GM12874 (cell line): ENCODE data around the gene RINT1.

Source experiments
- CTCF ChIP-seq: IDR thresholded peaks from 2 replicates; pipeline ENCODE4 v1.5.1; 2011; ENCODE audit warnings: low read depth, mild to moderate bottlenecking, control low read depth, low read length, moderate library complexity; ENCODE audit not compliant: insufficient read depth

Gene RINT1

DNA sequence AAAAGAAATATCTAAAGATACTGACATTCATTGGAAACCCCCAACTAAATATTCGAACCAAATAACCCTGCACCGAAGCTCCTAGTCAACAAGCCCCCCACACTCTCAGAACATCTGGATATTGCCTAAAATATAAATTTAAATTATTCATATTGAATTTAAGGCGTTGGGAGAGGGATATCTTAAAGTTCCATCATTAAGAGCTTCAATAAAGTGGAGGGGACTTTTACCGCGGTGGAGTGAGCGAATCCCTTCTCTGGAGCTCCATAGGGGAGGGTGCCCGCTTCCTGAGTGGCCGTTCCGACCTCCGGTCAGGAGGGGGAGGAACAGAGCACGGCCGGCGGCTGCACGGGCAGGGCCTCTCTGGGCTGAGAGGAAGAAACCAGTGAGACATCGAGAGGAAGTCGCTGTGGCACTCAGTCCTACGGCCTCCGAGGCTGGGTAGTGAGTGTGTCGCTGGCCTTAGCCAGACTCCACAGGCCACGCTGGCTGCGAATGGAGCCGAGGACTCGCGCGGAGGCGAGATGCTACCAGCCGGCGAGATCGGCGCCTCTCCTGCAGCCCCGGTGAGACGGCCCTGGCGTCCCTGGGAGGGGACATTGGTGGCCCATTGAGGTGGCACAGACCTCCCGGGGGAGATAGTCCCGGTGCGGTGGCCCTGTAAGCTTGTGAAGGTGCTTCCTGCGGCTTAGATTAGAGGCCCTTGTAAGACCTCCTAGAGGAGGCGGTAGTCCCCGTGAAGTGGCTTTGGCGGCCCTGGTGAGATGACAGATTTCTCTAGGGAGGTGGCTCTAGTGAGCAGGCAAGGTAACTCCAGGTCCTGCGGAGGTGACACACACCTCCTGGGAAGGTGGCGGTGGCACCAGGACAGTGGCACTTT is at the start of gene RINT1:
Gene RINT1 (plus strand): TSS at position 410 of the 880 bp plus-strand sequence. CDS start 115 bp downstream, at position 525.
- TF ChIP-seq CTCF = peak; percentile 86

- TF ChIP-seq CTCF = no peak
Measured at GRCh38 chr7:105487579-105488571, 44.1 kb upstream of the RINT1 start.

DNA sequence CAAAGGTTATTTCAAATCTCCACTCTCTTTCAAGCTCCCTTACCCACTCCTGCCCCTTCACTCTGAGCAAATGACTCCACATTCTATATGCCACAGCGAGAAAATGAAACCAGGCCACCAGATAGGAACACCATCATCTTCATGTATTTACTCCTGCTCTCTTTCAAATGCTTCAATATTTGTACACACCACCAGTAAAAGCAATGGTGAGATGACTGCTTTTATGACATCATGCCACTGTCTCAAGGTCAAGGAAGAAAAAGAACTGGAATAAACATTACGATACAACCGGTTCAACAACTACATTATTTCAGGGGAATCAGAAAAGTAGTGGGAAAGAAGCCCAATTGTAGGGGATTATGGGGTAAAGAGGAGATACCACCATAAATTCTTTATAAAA is 42.6 kb upstream of the RINT1 start:
- no peak for TF ChIP-seq CTCF

- TF ChIP-seq CTCF = no peak
Measured at GRCh38 chr7:105493196-105493922, 38.6 kb upstream of the RINT1 start.

- TF ChIP-seq CTCF = no peak
Measured at GRCh38 chr7:105493923-105494315, 38.1 kb upstream of the RINT1 start.

- TF ChIP-seq CTCF = no peak
Measured at GRCh38 chr7:105496521-105496920, 35.5 kb upstream of the RINT1 start.
